Kidney (tissue), 14 donors: Measurements from ENCODE around the gene SCUBE2. TPM values are rescaled to one million over a fixed set of nuclear protein-coding genes. Genes with fewer than 3 reads are reported as not detected.

Experiments used
- DNase-seq, 5 donors: peaks; one replicate each; pipeline ENCODE4 v3.0.0-alpha.2; 2013 to 2020
- FAIRE-seq: peaks from 2 replicates; lab custom pipeline; 2012; peaks lifted over from hg19 to GRCh38; lab: Jason Lieb, UNC
- H3K27ac ChIP-seq, 2 donors: one replicate each; pipeline ENCODE4 v1.7.0; 2013; ENCODE audit warnings: low read depth in 2 of 2, low read length in 2 of 2, inconsistent platforms in 1 of 2
- H3K27me3 ChIP-seq: one replicate; pipeline ENCODE4 v1.7.1; 2013; ENCODE audit warnings: low read length, inconsistent platforms; ENCODE audit not compliant: control insufficient read depth, insufficient read depth
- H3K36me3 ChIP-seq, 3 donors: one replicate each; pipeline versions ENCODE4 v1.7.0 to v1.7.1; 2013; ENCODE audit warnings: low read length in 3 of 3, control low read depth in 1 of 3, inconsistent platforms in 1 of 3; ENCODE audit not compliant: insufficient read depth in 3 of 3, control insufficient read depth in 2 of 3
- H3K4me1 ChIP-seq, 3 donors: one replicate each; pipeline versions ENCODE4 v1.7.0 to v1.7.1; 2013; ENCODE audit warnings: low read length in 3 of 3, inconsistent platforms in 1 of 3, low read depth in 1 of 3; ENCODE audit not compliant: control insufficient read depth in 2 of 3, insufficient read depth in 2 of 3
- H3K4me3 ChIP-seq, 3 donors: one replicate each; pipeline versions ENCODE4 v1.7.0 to v1.8.1; 2013; ENCODE audit warnings: low read length in 3 of 3, control low read depth in 1 of 3, inconsistent platforms in 1 of 3
- H3K9ac ChIP-seq, 3 donors: one replicate each; pipeline versions ENCODE4 v1.7.0 to v1.7.1; 2013; ENCODE audit warnings: low read length in 3 of 3, control low read depth in 1 of 3, inconsistent platforms in 1 of 3
- H3K9me3 ChIP-seq, 3 donors: one replicate each; pipeline versions ENCODE4 v1.7.0 to v1.7.1; 2013; ENCODE audit warnings: low read length in 3 of 3, control low read depth in 1 of 3, inconsistent platforms in 1 of 3; ENCODE audit not compliant: control insufficient read depth in 2 of 3, insufficient read depth in 1 of 3
- CTCF ChIP-seq: IDR thresholded peaks from 3 replicates; pipeline ENCODE4 v1.5.1; 2012; ENCODE audit warnings: mild to moderate bottlenecking, moderate library complexity, borderline replicate concordance; ENCODE audit not compliant: insufficient read depth; ENCODE audit errors: extremely low read depth
- intact Hi-C: fragments of 100-400 bp; cut with DNase I; formaldehyde crosslinking; loops from one replicate; pipeline ENCODE4 v1.11.1; 2022
- polyA plus RNA-seq: library from polyadenylated mRNA; stranded (reverse); fragments of 350-450 nt; fragmentation: Illumina TruSeq; extraction: RNeasy Lipid Tissue Mini Kit (QIAGEN cat#74804); gene quantifications from one replicate; pipeline ENCODE4 v1.2.3, GENCODE V29; 2014; ENCODE audit warnings: low read depth, low replicate concordance; ENCODE audit not compliant: insufficient read depth
- total RNA-seq: library from RNA; stranded (reverse); fragmentation: NEBNext Ultra II Directional; extraction: Animal tissue kit (Norgen Biotek cat#: 25700); gene quantifications from one replicate; pipeline ENCODE4 v1.2.1, GENCODE V29; 2021
- donor health status: control.
- donor health status: control.
- donor health status: control.
- donor health status: control.
- donor health status: control.
- donor health status: DM: yes; HTN: yes; CAD: no.
- donor health status: Normal renal cell carcinoma (clear cell type).

Gene SCUBE2
- total and polyA plus RNA-seq, 2 donors from 2014 or later: 0.65 to 3.5 TPM

- Histone ChIP-seq H3K4me1 (peaks cover 0 to 4% (median 0%) of the 10 kb centered on the region in 3 donors), H3K27me3 (no peaks in the 10 kb centered on the region), H3K4me3 (no peak overlapping the region), H3K9ac (no peak overlapping the region), H3K36me3 (no peaks in the 10 kb centered on the region), H3K9me3 (no peaks in the 10 kb centered on the region), H3K27ac (no peak overlapping the region)
- intact Hi-C loops: loop anchor here (10.0 kb wide), 1 partner anchor 118 kb away; no protein-coding TSS in a partner anchor
- DNase-seq: no peak
- no peak for TF ChIP-seq CTCF
- no peak for FAIRE-seq
Measured at GRCh38 chr11:9016916-9017642, 74.3 kb downstream of the SCUBE2 start.

DNA sequence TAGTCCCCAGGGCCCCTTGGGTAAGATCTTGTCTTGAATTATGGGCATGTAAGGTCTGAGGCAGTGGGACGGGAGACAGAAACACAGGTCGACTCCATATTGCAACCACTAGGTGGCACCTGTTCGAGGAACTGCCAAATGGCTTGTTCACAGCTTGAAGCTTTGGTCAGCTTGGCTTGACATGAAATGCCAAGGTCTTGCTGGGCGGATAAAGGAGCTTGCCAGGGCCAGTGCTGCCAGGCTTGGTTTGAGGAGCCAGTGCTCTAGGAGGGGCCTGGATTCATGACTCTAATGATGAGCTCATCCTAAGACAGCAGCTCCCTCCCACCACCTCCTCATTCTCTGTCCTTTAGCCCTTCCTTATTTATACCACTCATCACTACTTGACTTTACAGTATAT is 75.7 kb downstream of the SCUBE2 start:
- no peak overlapping the region for H3K27ac ChIP-seq
- TF ChIP-seq CTCF: peak; percentile 84
- FAIRE-seq (no peak), DNase-seq (peak in 4 of 5 donors; percentile 67 to 87 (median 70))
- no peaks in the 10 kb centered on the region for H3K9me3 ChIP-seq
- no peaks in the 10 kb centered on the region for H3K36me3 ChIP-seq
- H3K4me1 ChIP-seq: peaks cover 0 to 4% (median 0%) of the 10 kb centered on the region in 3 donors
- no peak overlapping the region for H3K9ac ChIP-seq
- H3K27me3 ChIP-seq: no peaks in the 10 kb centered on the region
- intact Hi-C loops: loop anchor here (10.0 kb wide), 1 partner anchor 119 kb away; no protein-coding TSS in a partner anchor
- H3K4me3 ChIP-seq: no peak overlapping the region

DNA sequence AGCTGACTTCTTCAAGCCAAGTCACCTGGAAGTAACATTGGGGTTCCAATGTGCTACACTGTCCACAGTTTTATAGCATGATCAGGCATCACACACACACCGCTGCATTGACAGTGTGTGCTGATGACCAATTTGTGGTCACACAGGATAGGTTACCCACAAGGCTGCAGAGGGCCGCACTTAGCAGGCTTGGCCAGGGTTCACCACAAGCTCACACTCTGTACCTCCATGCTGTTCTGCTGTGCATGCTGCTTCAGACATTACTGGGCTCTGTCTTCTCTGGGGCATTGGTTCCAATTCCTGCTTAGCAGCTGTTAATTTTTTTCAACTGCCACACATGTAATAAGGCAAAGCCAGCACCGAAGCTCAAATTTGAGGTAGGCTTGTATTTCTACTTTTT is 76.6 kb downstream of the SCUBE2 start:
- intact Hi-C loops: loop anchor here (10.0 kb wide), 1 partner anchor 120 kb away; no protein-coding TSS in a partner anchor
- Histone ChIP-seq H3K4me3 (no peak overlapping the region), H3K9ac (no peak overlapping the region), H3K27me3 (no peaks in the 10 kb centered on the region), H3K4me1 (peaks cover 0 to 4% (median 0%) of the 10 kb centered on the region in 3 donors), H3K36me3 (no peaks in the 10 kb centered on the region), H3K9me3 (no peaks in the 10 kb centered on the region), H3K27ac (no peak overlapping the region)
- no peak for TF ChIP-seq CTCF
- DNase-seq: no peak
- no peak for FAIRE-seq
